ENCODE results near the gene FRMD8. TPM values are rescaled to one million over a fixed set of nuclear protein-coding genes. Genes with fewer than 3 reads are reported as not detected.
A peak's percentile ranks its signal among the peaks of the same experiment; 100 is the strongest.

The FRMD8 gene
- total and polyA plus RNA-seq, 9 of the 15 experiments (the other 6 are each of a cell fraction or from before 2014, with no cell fraction given): 4.5 to 54.5 (median 15.8) TPM

GRCh38 chr11:65423516-65424204 is 37.2 kb downstream of the FRMD8 start (continued):
- no peak for TF ChIP-seq ZHX1 (conservative IDR thresholded peaks at IDR 0.05; ENCODE audit: low read length)
- no peak for TF ChIP-seq POLR2AphosphoS2 (IDR thresholded peaks at IDR 0.05; ENCODE audit: low read length)
- TF ChIP-seq RBM15 (IDR thresholded peaks at IDR 0.05; ENCODE audit: insufficient read depth, low read length): peak; percentile 13; the same call in 1 of the 2 replicates
- TF ChIP-seq PML (IDR thresholded peaks at IDR 0.05; ENCODE audit: low read length): peak; percentile 5; the same call in 1 of the 2 replicates
- peak; percentile 70 for TF ChIP-seq ZNF695 (CRISPR knock-in tag; IDR thresholded peaks at IDR 0.05)
- TF ChIP-seq ETV5 (CRISPR knock-in tag; IDR thresholded peaks at IDR 0.05; ENCODE audit: low read depth): 0 out of 2 replicates have a peak, but pooled peaks have one; percentile 2
- no peak for TF ChIP-seq RBM22 (IDR thresholded peaks at IDR 0.05; ENCODE audit: low read depth, low read length, poor library complexity, severe bottlenecking)
- no peak for TF ChIP-seq ZBTB2 (IDR thresholded peaks at IDR 0.05)
- TF ChIP-seq CEBPZ (IDR thresholded peaks at IDR 0.05; ENCODE audit: borderline replicate concordance, low read depth, low read length): no peak
- TF ChIP-seq ZC3H11A (IDR thresholded peaks at IDR 0.05; ENCODE audit: low read depth, low read length): no peak
- TF ChIP-seq SMC3 (conservative IDR thresholded peaks at IDR 0.05; ENCODE audit: insufficient read depth, low read depth, low read length): 0 out of 2 replicates have a peak, but pooled peaks have one; percentile 5
- no peak for TF ChIP-seq CBFB (CRISPR knock-in tag; IDR thresholded peaks at IDR 0.05)
- TF ChIP-seq RBM17 (IDR thresholded peaks at IDR 0.05; ENCODE audit: borderline replicate concordance, low read depth, low read length): no peak
- TF ChIP-seq HMBOX1 (IDR thresholded peaks at IDR 0.05): no peak
- no peak for TF ChIP-seq CREB3L1 (IDR thresholded peaks at IDR 0.05; ENCODE audit: borderline replicate concordance, low read depth)
- no peak for TF ChIP-seq NFATC3 (IDR thresholded peaks at IDR 0.05)

All from K562 (cell line).